GM23338 (cell line): Measurements from ENCODE around the gene KPNA4. TPM values are rescaled to one million over a fixed set of nuclear protein-coding genes. Genes with fewer than 3 reads are reported as not detected.

Experiments
- ATAC-seq: fragments of 200-7000 bp; cut with Tn5 transposase; 3 replicates; pipeline ENCODE4 v1.9.1; 2020
- DNase-seq: peaks from one replicate; pipeline ENCODE4 v3.0.0-alpha.2; 2015; ENCODE audit warnings: low spot score
- H2AFZ ChIP-seq: fragments of 200-600 bp; sonication (generic); 2 replicates; pipeline ENCODE4 v1.8.0; 2016; ENCODE audit warnings: antibody characterized with exemption, mild to moderate bottlenecking, moderate library complexity
- H3F3A ChIP-seq: fragments of 200-600 bp; sonication (generic); replicated peaks from 2 replicates; pipeline ENCODE4 v1.8.0; 2017; ENCODE audit warnings: antibody characterized with exemption, mixed run types, low read depth
- H3K27ac ChIP-seq: fragments of 200-600 bp; sonication (generic); 2 replicates; pipeline ENCODE4 v1.6.1; 2016; ENCODE audit warnings: low read depth
- H3K27me3 ChIP-seq: fragments of 200-600 bp; sonication (generic); 2 replicates; pipeline ENCODE4 v1.8.0; 2016; ENCODE audit warnings: mild to moderate bottlenecking, mixed run types, moderate library complexity; ENCODE audit not compliant: insufficient read depth
- H3K36me3 ChIP-seq: fragments of 200-600 bp; sonication (generic); 2 replicates; pipeline ENCODE4 v1.8.0; 2016; ENCODE audit warnings: mild to moderate bottlenecking; ENCODE audit not compliant: insufficient read depth
- H3K4me1 ChIP-seq: fragments of 200-600 bp; sonication (generic); 2 replicates; pipeline ENCODE4 v1.8.0; 2016; ENCODE audit warnings: mild to moderate bottlenecking, moderate library complexity; ENCODE audit not compliant: insufficient read depth
- H3K4me2 ChIP-seq: fragments of 200-600 bp; sonication (generic); 2 replicates; pipeline ENCODE4 v1.7.1; 2017; ENCODE audit warnings: mixed run types
- H3K4me3 ChIP-seq: fragments of 200-600 bp; sonication (generic); 2 replicates; pipeline ENCODE4 v1.6.1; 2016; ENCODE audit warnings: mixed run types
- H3K79me2 ChIP-seq: fragments of 200-600 bp; sonication (generic); replicated peaks from 2 replicates; pipeline ENCODE4 v1.8.0; 2017; ENCODE audit warnings: mild to moderate bottlenecking; ENCODE audit not compliant: insufficient read depth
- H3K9me2 ChIP-seq: fragments of 200-600 bp; sonication (generic); 2 replicates; pipeline ENCODE4 v1.8.0; 2017; ENCODE audit not compliant: insufficient read depth
- H4K20me1 ChIP-seq: fragments of 200-600 bp; sonication (generic); replicated peaks from 2 replicates; pipeline ENCODE4 v1.8.0; 2017; ENCODE audit warnings: mild to moderate bottlenecking; ENCODE audit not compliant: insufficient read depth
- H3K27ac Mint-ChIP-seq: 2 replicates; pipeline ENCODE4 v1.8.0; 2020; ENCODE audit warnings: inconsistent platforms, mild to moderate bottlenecking, moderate library complexity, mixed read lengths
- H3K27me3 Mint-ChIP-seq: 3 replicates; pipeline ENCODE4 v1.8.0; 2022; ENCODE audit warnings: low read depth, mild to moderate bottlenecking, moderate library complexity, mixed read lengths, inconsistent platforms; ENCODE audit not compliant: insufficient read depth, poor library complexity
- H3K36me3 Mint-ChIP-seq: 3 replicates; pipeline ENCODE4 v1.8.0; 2021; ENCODE audit warnings: low read depth, mild to moderate bottlenecking, inconsistent platforms, moderate library complexity, mixed read lengths
- H3K4me1 Mint-ChIP-seq: 3 replicates; pipeline ENCODE4 v1.8.0; 2020; ENCODE audit warnings: mild to moderate bottlenecking, inconsistent platforms, mixed read lengths
- H3K4me3 Mint-ChIP-seq: 3 replicates; pipeline ENCODE4 v1.8.0; 2021; ENCODE audit warnings: moderate library complexity, mild to moderate bottlenecking, inconsistent platforms, mixed read lengths
- H3K9me3 Mint-ChIP-seq: 3 replicates; pipeline ENCODE4 v1.8.0; 2020; ENCODE audit warnings: moderate library complexity, mild to moderate bottlenecking, inconsistent platforms, mixed read lengths
- CREB1 ChIP-seq: fragments of 250-450 bp; sonication (Bioruptor Pico); IDR thresholded peaks from 2 replicates; pipeline ENCODE4 v1.5.0; 2020; ENCODE audit warnings: low read depth, mild to moderate bottlenecking, moderate library complexity
- CTCF ChIP-seq, 2 experiments: fragments of 200-600 bp in 1 of 2; sonication (generic) in 1 of 2; conservative IDR thresholded peaks; 2 replicates each; pipeline versions ENCODE4 v1.5.1 to v1.6.1; 2016 to 2017; ENCODE audit warnings: antibody characterized with exemption in 2 of 2, low read depth in 2 of 2, mild to moderate bottlenecking in 2 of 2, moderate library complexity in 1 of 2
- ETS1 ChIP-seq: IDR thresholded peaks from 2 replicates; pipeline ENCODE4 v1.6.1; 2016; ENCODE audit warnings: antibody characterized with exemption
- EZH2 ChIP-seq: fragments of 200-600 bp; sonication (generic); IDR thresholded peaks from one replicate; pipeline ENCODE4 v1.8.0; 2017; ENCODE audit warnings: antibody characterized with exemption, mild to moderate bottlenecking, low read depth; ENCODE audit not compliant: unreplicated experiment
- EZH2phosphoT487 ChIP-seq: fragments of 200-600 bp; sonication (generic); IDR thresholded peaks from one replicate; pipeline ENCODE4 v1.8.1; 2018; ENCODE audit warnings: antibody characterized with exemption; ENCODE audit not compliant: unreplicated experiment
- JUNB ChIP-seq: IDR thresholded peaks from one replicate; pipeline ENCODE4 v1.6.1; 2016; ENCODE audit warnings: antibody characterized with exemption; ENCODE audit not compliant: unreplicated experiment
- NANOG ChIP-seq: IDR thresholded peaks from 2 replicates; pipeline ENCODE4 v1.6.1; 2016; ENCODE audit warnings: antibody characterized with exemption, borderline replicate concordance
- POLR2AphosphoS5 ChIP-seq: IDR thresholded peaks from 2 replicates; pipeline ENCODE4 v1.6.1; 2016; ENCODE audit warnings: antibody characterized with exemption, low read depth
- REST ChIP-seq: IDR thresholded peaks from one replicate; pipeline ENCODE4 v1.6.1; 2018; ENCODE audit warnings: antibody characterized with exemption; ENCODE audit not compliant: unreplicated experiment
- STAT1 ChIP-seq: IDR thresholded peaks from one replicate; pipeline ENCODE4 v1.6.1; 2016; ENCODE audit warnings: antibody characterized with exemption; ENCODE audit not compliant: unreplicated experiment
- ZNF114 ChIP-seq: fragments of 250-450 bp; sonication (Bioruptor Pico); IDR thresholded peaks from 2 replicates; pipeline ENCODE4 v1.5.0; 2020; ENCODE audit warnings: mild to moderate bottlenecking, moderate library complexity
- ZNF331 ChIP-seq: fragments of 250-450 bp; sonication (Bioruptor Pico); IDR thresholded peaks from 2 replicates; pipeline ENCODE4 v1.5.0; 2020; ENCODE audit warnings: low read depth, mild to moderate bottlenecking, moderate library complexity
- ZNF462 ChIP-seq: fragments of 250-450 bp; sonication (Bioruptor Pico); IDR thresholded peaks from 2 replicates; pipeline ENCODE4 v1.5.0; 2020; ENCODE audit warnings: mild to moderate bottlenecking, moderate library complexity
- polyA plus RNA-seq: library from polyadenylated mRNA; unstranded; fragments of >200 nt; fragmentation: Nextera tagmentation; extraction: Ambion mirVana; gene quantifications from 2 replicates; pipeline ENCODE4 v1.2.1, GENCODE V29; 2016
- total RNA-seq: library from RNA; depleted of rRNA; stranded (reverse); fragments of >200 nt; shearing (Covaris generic); gene quantifications from 2 replicates; pipeline ENCODE4 v1.2.3, GENCODE V29; 2014

KPNA4 gene
- total and polyA plus RNA-seq, 2 experiments from 2014 or later: 17.8 to 36.2 TPM

- TF ChIP-seq NANOG: no peak
- no peak for TF ChIP-seq POLR2AphosphoS5
- TF ChIP-seq EZH2phosphoT487: no peak
- no peak for TF ChIP-seq ZNF114 (CRISPR knock-in tag)
- TF ChIP-seq EZH2: no peak
Measured at GRCh38 chr3:160553827-160554226, 11.5 kb downstream of the KPNA4 start (continued).

GRCh38 chr3:160546727-160547126 lies 18.6 kb downstream of the KPNA4 start:
- no peak overlapping the region for H3K27ac Mint-ChIP-seq
- H3K9me3 Mint-ChIP-seq: peaks cover 23% of the 10 kb centered on the region
- peaks cover 56% of the 10 kb centered on the region for H4K20me1 ChIP-seq
- H3K4me3 Mint-ChIP-seq: no peak overlapping the region
- DNase-seq (no peak), ATAC-seq (no peak)
- TF ChIP-seq ZNF462 (CRISPR knock-in tag) (no peak), NANOG (no peak), EZH2 (no peak), POLR2AphosphoS5 (no peak), ZNF114 (CRISPR knock-in tag) (no peak), CREB1 (no peak), REST (no peak), EZH2phosphoT487 (no peak), STAT1 (no peak), ETS1 (no peak), JUNB (no peak), ZNF331 (CRISPR knock-in tag) (no peak), CTCF (conservative IDR thresholded peaks at IDR 0.05; ENCODE audit: low read depth in 2 of 2) (no peak)
- H3K4me1 Mint-ChIP-seq: peaks cover 19% of the 10 kb centered on the region
- H3K4me3 ChIP-seq: no peak overlapping the region
- H3K79me2 ChIP-seq: peaks cover 100% of the 10 kb centered on the region
- no peaks in the 10 kb centered on the region for H3F3A ChIP-seq
- peaks cover 35% of the 10 kb centered on the region for H3K36me3 Mint-ChIP-seq
- H3K36me3 ChIP-seq: no peaks in the 10 kb centered on the region; the same call in 1 of the 2 replicates
- no peak overlapping the region for H2AFZ ChIP-seq
- H3K4me1 ChIP-seq: peaks cover 9% of the 10 kb centered on the region
- no peaks in the 10 kb centered on the region; the same call in 1 of the 2 replicates for H3K9me2 ChIP-seq
- H3K27me3 ChIP-seq: no peaks in the 10 kb centered on the region
- no peak overlapping the region for H3K27ac ChIP-seq
- no peak overlapping the region for H3K4me2 ChIP-seq
- H3K27me3 Mint-ChIP-seq: no peaks in the 10 kb centered on the region
